SIG-M5 treated with dmso at 0.1 percent for 504 hours (cell line): Measurements from ENCODE around the gene GPAT2.
"Not testable (repeated sequence)": the region's sequence is repeated elsewhere in the genome, so short reads cannot be mapped to it uniquely, and the experiment has no call there.

ENCODE experiments used
- DNase-seq: peaks from one replicate; lab custom pipeline; 2025; ENCODE audit not compliant: unreplicated experiment; lab: John Stamatoyannopoulos, UW

The GPAT2 gene

GRCh38 chr2:96064760-96065159 is 30.0 kb upstream of the GPAT2 start:
- DNase-seq = not testable (repeated sequence)

DNA sequence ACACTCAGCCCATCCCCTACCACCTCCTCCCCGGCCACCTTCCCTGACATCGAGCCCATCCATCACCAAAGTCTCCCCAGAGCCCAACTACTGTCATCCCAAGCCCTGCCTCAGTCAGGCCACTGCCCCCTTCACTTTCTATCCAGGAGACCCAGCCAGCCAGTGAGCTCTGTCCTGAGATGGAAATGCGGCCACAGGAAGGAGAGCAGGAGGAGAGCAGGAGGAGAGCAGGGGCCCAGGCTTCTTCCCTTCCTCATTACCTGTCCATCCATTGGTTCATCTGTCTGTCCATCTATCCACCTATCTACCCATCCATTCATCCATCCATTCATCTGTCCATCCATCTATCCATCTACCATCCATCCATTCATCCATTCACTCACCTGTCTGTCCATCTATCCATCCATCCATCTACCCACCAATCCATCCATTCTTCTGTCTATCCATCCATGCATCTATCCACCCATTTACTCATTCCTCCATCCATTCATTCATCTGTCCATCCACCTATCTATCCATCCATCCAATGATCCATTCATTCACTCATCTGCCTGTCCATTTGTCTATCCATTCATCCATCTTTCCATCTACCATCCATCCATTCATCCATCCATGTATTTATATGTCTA is 29.4 kb upstream of the GPAT2 start:
- not testable (repeated sequence) for DNase-seq

DNA sequence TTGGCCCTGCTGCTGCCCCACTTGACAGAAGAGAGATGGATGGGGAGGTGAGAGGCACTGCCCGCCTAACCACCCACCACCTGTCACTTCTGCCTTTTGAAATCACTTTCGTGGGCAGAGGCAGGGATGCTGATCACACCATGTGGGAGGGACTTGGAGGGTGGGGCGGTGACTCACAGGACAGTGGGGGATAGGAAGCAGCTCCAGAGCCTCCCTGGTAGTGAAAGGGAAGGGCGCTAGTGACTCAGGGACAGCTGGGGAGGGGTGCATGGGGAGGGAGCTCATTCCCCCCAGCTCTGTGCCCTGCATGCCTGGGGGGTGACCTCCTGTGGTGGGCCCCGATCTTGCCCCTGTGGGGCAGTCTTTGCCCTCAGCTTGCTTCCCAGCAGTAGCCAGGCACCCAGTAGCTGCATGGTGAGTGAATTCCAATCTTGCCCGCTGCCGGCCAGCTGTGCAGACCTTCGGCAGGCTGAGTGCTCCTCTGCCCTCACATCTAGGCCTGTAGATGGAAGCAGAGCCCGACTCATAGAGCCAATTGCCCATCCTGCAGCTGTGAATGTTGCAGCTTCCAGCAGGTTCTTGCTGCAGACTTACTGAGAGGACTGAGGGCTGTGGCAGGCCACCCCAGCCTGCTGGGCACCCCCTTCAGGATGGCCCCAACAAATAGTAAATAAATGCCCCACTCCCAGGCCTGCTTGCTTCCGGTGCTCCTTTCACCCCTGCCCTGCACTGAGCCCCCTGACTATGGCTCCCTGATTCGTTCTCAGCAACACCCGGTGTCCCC is 28.6 kb upstream of the GPAT2 start:
- DNase-seq = not testable (repeated sequence)

DNA sequence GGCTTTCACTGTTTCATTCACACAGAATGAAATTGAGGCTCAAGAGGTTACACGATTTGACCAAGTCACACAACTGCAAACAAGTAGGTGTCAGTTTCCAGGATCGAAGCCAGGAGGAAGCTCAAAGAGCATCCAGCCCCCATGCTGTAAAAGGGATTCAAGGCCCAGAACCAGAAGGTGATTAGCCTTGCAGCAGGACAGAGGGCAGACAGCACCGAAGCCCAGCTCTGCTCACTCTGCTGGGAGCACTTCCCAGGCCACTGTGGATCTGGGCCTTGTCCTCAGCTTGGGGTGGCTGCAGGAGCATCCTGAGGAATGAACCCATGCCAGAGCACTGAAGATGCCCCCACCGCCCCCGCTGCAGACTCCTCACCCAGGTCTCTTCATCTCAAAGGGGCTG is 27.8 kb upstream of the GPAT2 start:
- DNase-seq = not testable (repeated sequence)

GRCh38 chr2:96061901-96062300 is 27.2 kb upstream of the GPAT2 start:
- DNase-seq = not testable (repeated sequence)

DNA sequence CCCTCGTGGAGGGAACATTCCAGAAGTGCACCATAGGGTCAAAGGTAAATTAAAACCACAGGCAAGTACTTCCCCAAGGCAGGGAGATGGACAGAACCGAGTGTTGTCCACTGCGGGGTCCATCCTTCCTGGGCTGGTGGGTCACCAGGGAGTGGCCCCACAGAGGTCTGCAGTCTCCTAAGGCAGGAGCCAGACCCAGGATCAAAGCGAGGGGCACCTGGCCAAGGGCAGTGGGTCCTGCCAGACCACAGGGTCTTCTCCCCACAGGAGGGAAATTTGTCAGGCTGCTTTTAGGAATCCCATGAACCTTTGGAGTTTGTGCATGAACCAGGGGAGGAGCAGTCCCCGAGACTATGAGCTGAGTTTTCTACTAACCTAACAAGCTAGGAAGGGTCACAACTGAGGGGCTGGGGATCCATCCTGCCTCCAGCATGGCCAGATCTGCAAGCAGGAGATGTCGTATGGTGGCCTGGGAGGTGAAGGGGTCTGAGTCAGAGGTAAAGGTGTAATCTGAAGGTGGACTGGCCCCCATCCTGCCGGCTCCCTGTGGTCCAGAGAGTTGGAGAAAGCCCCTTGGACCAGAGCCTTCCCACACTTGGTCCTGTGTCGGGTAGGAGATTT is 26.6 kb upstream of the GPAT2 start:
- not testable (repeated sequence) for DNase-seq

GRCh38 chr2:96060325-96060724 is 25.6 kb upstream of the GPAT2 start:
- not testable (repeated sequence) for DNase-seq

DNA sequence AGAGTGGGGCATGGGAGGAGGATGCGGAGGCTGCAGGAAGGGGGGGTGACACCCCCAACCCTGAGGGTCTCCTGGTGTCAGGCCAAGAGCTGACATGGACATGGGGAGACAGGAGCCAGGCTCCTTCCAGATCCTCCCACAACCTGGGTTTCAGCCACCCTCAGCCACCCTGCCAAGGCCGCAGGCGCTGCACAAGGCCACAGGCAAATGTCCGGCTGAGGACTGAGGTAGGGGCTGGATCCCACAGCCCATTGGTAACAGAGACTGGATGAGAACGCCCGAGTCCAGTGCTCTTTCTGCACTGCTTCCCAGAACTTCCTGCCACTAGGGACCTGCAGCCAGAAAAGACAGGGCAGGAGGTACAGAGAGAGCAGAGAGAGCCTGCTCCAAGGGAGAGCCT is 24.7 kb upstream of the GPAT2 start:
- DNase-seq = not testable (repeated sequence)

- not testable (repeated sequence) for DNase-seq
Observed at GRCh38 chr2:96055830-96056229, 21.1 kb upstream of the GPAT2 start.

DNA sequence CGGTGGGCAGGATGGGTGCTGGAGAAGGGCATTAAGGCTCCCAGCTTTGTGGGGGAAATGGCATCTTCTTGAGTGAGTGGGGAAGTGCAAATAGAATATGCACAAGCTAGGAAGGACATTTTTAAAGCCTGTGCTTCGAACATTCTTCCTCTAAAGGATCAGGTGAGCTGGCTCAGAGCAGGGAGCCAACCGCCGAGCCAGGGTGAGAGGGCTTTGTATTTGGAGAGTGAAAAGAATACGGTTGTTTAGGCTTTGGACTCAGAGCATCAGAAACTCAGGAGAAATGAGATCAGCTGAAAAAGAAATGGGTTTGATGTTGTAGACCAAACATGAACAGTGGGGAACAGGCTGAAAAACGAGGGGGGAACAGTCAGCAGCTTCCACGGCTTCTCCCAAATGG is 19.8 kb upstream of the GPAT2 start:
- not testable (repeated sequence) for DNase-seq

DNA sequence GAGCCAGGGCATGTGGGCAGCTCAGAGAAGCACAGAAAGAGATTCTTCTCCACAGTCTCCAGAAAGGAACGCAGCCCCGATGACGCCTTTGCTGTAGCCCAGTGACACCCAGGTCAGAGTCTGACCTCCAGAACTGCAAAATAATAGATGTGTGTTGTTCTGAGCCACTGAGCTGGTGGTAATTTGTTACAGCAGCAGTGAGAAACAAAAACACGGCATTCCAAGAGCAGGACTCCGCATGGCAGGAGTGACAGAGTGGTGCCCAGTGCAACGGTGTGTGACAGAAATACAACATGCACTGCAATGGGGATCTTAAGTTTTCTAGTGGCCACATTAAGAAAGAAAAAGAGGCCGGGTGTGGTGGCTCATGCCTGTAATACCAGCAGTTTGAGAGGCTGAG is 18.7 kb upstream of the GPAT2 start:
- not testable (repeated sequence) for DNase-seq

DNA sequence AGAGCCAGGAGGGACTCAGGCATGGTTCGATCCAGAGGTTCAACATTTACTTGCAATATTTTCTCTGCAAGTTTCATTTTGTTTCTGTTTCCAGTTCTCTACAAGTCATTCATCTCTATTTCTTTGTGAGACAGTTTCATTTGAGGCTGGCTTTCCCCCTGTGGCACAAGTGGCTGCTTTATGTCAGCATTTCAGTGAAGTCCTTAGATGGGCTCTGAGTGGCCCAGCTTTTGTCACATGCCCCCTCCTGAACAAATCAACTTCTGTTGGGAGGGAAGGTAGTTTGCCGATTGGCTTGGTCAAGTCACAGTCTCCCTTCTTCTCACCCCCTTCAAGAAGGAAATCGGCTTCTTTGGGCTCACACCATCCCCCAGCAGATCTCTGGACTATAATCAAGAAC is 17.9 kb upstream of the GPAT2 start:
- DNase-seq = not testable (repeated sequence)

- not testable (repeated sequence) for DNase-seq
Observed at GRCh38 chr2:96049917-96050262, 15.2 kb upstream of the GPAT2 start.

DNA sequence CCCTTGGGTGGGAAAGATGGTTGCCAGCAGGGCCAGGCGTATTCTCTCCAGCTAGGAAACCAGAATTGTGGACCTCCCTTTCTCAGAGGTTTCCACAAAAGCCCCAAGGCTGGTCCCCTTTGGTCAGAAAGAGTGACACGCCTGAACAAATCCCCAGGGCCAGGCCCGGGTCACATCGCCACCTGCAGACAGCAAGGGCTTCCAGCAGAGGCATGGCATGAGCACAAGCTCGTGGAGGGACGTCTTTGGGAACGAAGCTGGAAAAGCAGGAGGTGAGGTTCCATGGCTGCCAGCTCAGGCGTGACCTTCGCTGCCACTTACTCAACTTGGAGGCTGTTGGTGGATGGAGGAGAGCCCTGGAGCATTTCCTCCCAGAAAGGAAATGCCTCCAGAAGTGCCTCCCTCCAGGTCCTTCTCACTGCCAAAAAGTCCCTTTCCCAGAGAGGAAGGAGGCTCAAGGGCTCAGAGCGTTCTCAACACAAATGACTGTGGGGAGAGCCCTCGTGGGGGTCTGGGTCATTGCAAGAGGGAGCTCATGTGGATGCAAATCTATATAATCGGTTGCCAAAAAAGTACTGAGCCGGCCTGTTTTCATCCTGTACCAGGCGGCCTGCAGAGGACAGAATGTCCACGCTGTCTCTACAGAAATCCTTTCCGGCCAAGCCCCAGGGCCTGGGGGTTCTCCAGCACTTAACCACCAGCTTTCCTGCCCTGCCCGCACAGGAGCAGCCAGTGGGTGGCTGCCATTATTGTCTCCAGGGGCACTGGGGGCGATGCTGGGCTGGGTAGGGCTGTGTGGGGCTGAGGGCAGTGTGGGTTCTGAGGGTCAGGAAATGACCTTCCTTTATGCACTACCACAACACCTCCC is 14.6 kb upstream of the GPAT2 start:
- not testable (repeated sequence) for DNase-seq

GRCh38 chr2:96035554-96035953 is 838 bp upstream of the GPAT2 start:
- DNase-seq = not testable (repeated sequence)

DNA sequence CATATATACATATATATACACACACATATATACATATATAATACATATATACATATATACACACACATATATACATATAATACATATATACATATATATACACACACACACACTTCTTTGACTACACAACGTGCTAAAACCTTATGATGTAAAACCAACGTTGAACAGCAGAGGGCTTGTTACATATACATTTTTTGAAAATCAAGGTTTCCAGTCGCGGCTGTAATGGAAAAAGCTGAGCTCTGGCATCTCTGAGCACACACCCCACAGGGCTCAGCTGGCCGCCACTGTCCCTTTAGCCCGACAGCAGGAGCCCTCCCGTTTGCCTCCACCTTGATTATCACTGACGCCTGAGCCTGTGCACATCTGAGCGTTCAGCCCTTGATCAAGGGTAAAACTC is 719 bp downstream of the GPAT2 start:
- DNase-seq = not testable (repeated sequence)

DNA sequence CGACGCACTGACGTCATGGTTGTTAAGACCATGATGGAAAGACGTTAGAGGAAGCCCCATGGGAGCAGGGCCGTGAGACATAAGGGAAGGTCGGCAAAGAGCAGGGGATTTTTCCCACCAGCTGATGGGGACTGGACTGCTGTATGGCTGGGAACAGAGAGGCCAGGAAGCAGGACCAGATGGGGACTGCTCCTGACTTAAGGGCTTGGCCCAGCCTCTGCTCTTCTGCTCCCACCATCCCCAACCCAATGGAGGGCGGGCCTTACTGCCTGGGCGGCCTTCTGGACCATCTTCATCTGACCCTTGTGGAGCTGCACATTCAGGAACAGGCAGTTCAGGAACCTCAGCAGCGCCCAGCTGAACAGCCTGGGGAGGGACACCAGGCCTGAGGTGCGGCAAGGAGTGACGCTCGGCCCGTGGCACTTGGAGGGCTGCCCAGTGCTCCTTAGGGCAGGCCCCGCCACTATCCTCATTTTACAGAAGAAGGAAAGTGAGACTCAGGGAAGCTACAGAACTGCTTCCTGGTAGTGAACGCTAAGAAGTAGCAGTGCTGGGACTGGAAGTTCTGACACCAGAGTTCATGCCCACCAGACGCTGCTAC is 6.9 kb downstream of the GPAT2 start:
- DNase-seq = not testable (repeated sequence)

GRCh38 chr2:96025755-96026154 is 9.0 kb downstream of the GPAT2 start:
- DNase-seq = not testable (repeated sequence)

GRCh38 chr2:96025194-96025492 is 9.6 kb downstream of the GPAT2 start:
- DNase-seq = no peak

DNA sequence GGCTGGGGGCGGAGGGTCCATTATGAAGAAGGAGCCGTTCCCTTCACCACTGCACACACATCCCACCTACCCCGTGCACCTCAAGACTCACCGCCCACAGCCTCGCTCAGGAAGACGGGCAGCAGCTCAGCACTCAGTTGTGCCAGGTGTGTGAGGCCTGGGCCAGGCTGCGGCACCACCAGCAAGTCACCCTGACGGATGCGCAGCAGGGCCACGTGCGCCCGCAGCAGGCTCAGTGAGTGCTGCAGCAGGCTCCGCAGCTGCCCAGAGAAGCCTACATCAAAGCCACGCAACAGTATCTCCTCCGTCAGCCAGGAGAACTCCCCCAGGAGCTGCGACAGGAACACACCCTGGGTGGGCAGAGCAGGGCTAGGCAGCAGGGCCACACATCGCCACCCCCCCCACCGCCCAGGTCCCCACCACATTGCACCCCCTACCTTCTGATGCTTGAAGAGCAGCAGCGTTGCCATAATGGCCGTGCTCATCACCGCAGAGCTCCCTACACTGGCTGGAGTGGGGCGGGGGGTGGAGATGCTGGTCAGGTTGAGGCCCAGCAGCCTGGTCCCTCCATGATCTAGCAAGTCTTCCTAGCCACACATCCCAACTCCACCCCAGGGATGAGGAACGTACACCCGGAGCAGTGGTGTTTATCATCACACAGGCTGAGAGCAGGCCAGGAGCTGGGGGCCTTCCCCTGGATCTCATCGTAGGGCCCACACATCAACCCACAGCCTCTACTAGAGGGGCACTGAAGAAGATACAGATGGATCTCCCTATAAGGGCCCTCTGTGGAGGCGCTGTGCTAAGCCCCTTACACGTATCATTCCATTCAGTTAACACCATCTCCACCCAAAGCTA is 10.2 kb downstream of the GPAT2 start:
- DNase-seq = no peak
